GM11168 (cell line): ENCODE results near the gene RNF168.
"Not testable (repeated sequence)": the region's sequence is repeated elsewhere in the genome, so short reads cannot be mapped to it uniquely, and the experiment has no call there.

Source experiments
- in situ Hi-C: fragments of 300-500 bp; cut with MboI; formaldehyde crosslinking; loops from one replicate; pipeline ENCODE4 v1.12.0; 2022; ENCODE audit warnings: low sequenced_read_pairs; ENCODE audit not compliant: unreplicated experiment

The RNF168 gene

GRCh38 chr3:196503196-196504076, at the start of gene RNF168:
RNF168 (minus strand) TSS chr3:196503768; CDS start chr3:196503173, 595 bp downstream.
- in situ Hi-C loops: loop anchor here (25.0 kb wide), 1 partner anchor 441 kb away; no protein-coding TSS in a partner anchor

GRCh38 chr3:196552253-196552652, 48.7 kb upstream of the RNF168 start:
- in situ Hi-C loops: no loop called here

- in situ Hi-C loops: not testable (repeated sequence)
These were observed 46.6 kb upstream of the RNF168 start for GRCh38 chr3:196550172-196550571.

GRCh38 chr3:196549312-196549711, 45.7 kb upstream of the RNF168 start:
- in situ Hi-C loops: not testable (repeated sequence)

- in situ Hi-C loops: no loop called here
These were observed 43.5 kb upstream of the RNF168 start for GRCh38 chr3:196547067-196547466.

- in situ Hi-C loops: no loop called here
These were observed 43.0 kb upstream of the RNF168 start for GRCh38 chr3:196546537-196546936.

- in situ Hi-C loops: no loop called here
These were observed 41.0 kb upstream of the RNF168 start for GRCh38 chr3:196544491-196544992.

GRCh38 chr3:196541684-196542445, 38.3 kb upstream of the RNF168 start:
- in situ Hi-C loops: no loop called here

- in situ Hi-C loops: no loop called here
These were observed 33.9 kb upstream of the RNF168 start for GRCh38 chr3:196537319-196537984.

- in situ Hi-C loops: no loop called here
These were observed 29.7 kb upstream of the RNF168 start for GRCh38 chr3:196533260-196533681.

- in situ Hi-C loops: no loop called here
These were observed 27.9 kb upstream of the RNF168 start for GRCh38 chr3:196531418-196531817.

- in situ Hi-C loops: no loop called here
These were observed 25.2 kb upstream of the RNF168 start for GRCh38 chr3:196528639-196529233.

- in situ Hi-C loops: no loop called here
These were observed 21.6 kb upstream of the RNF168 start for GRCh38 chr3:196525141-196525540.

GRCh38 chr3:196524527-196524926, 21.0 kb upstream of the RNF168 start:
- in situ Hi-C loops: loop anchor here (25.0 kb wide), 1 partner anchor 462 kb away; no protein-coding TSS in a partner anchor

GRCh38 chr3:196523841-196524240, 20.3 kb upstream of the RNF168 start:
- in situ Hi-C loops: loop anchor here (25.0 kb wide), 1 partner anchor 462 kb away; no protein-coding TSS in a partner anchor

GRCh38 chr3:196521291-196521690, 17.7 kb upstream of the RNF168 start:
- in situ Hi-C loops: loop anchor here (25.0 kb wide), 1 partner anchor 459 kb away; no protein-coding TSS in a partner anchor

- in situ Hi-C loops: loop anchor here (25.0 kb wide), 1 partner anchor 457 kb away; no protein-coding TSS in a partner anchor
These were observed 16.1 kb upstream of the RNF168 start for GRCh38 chr3:196519718-196520082.

GRCh38 chr3:196518966-196519717, 15.6 kb upstream of the RNF168 start:
- in situ Hi-C loops: loop anchor here (25.0 kb wide), 1 partner anchor 457 kb away; no protein-coding TSS in a partner anchor

- in situ Hi-C loops: loop anchor here (25.0 kb wide), 1 partner anchor 456 kb away; no protein-coding TSS in a partner anchor
These were observed 14.4 kb upstream of the RNF168 start for GRCh38 chr3:196517919-196518318.
